Colonic mucosa (tissue), 4 donors: Measurements from ENCODE around the gene MBD2. TPM values are rescaled to one million over a fixed set of nuclear protein-coding genes. Genes with fewer than 3 reads are reported as not detected.
"Not testable (repeated sequence)": the region's sequence is repeated elsewhere in the genome, so short reads cannot be mapped to it uniquely, and the experiment has no call there.

Experiments used
- DNase-seq: peaks from one replicate; pipeline ENCODE4 v3.0.0-alpha.2; 2020
- H3K27ac ChIP-seq: fragments of 200-600 bp; one replicate; pipeline ENCODE4 v1.8.0; 2021
- H3K27me3 ChIP-seq: fragments of 200-600 bp; one replicate; pipeline ENCODE4 v1.8.0; 2021
- H3K36me3 ChIP-seq: fragments of 200-600 bp; one replicate; pipeline ENCODE4 v1.8.0; 2021
- H3K4me1 ChIP-seq: fragments of 200-600 bp; one replicate; pipeline ENCODE4 v1.8.0; 2021; ENCODE audit warnings: mild to moderate bottlenecking
- H3K4me3 ChIP-seq: fragments of 200-600 bp; one replicate; pipeline ENCODE4 v1.8.0; 2021
- H3K9ac ChIP-seq, 2 donors: one replicate each; pipeline ENCODE4 v1.7.0; 2013; ENCODE audit warnings: control low read depth in 2 of 2, low read depth in 2 of 2, low read length in 2 of 2
- H3K9me3 ChIP-seq: fragments of 200-600 bp; one replicate; pipeline ENCODE4 v1.8.0; 2021
- CTCF ChIP-seq: fragments of 200-600 bp; IDR thresholded peaks from one replicate; pipeline ENCODE4 v1.8.0; 2022; ENCODE audit warnings: antibody characterized with exemption, mild to moderate bottlenecking
- intact Hi-C: fragments of 100-400 bp; cut with DNase I; formaldehyde crosslinking; loops from one replicate; pipeline ENCODE4 v1.14.1; 2022
- total RNA-seq, 2 donors: library from RNA; stranded (reverse); fragmentation: NEBNext Ultra II Directional in 1 of 2; extraction: Animal tissue kit (Norgen Biotek cat#: 25700) in 1 of 2; gene quantifications; one replicate each; pipeline ENCODE4 v1.2.1, GENCODE V29; 2021
- donor health status: healthy.
- donor health status: DM: no; HTN: no; CAD: no.
- donor health status: DM: no; HTN: no; CAD: no.

Gene MBD2
- total RNA-seq, 2 donors from 2014 or later: 110 to 138 TPM

GRCh38 chr18:54223568-54224241, 764 bp downstream of the MBD2 start:
- H3K4me1 ChIP-seq: peaks cover 4% of the 10 kb centered on the region
- TF ChIP-seq CTCF: no peak
- DNase-seq: peak; percentile 87
- peak overlapping the region; percentile 54 for H3K4me3 ChIP-seq
- peak overlapping the region; percentile 53 to 76 for H3K9ac ChIP-seq
- H3K27ac ChIP-seq: peak overlapping the region; percentile 68
- H3K27me3 ChIP-seq: no peaks in the 10 kb centered on the region
- intact Hi-C loops: no loop called here
- H3K9me3 ChIP-seq: no peaks in the 10 kb centered on the region
- no peaks in the 10 kb centered on the region for H3K36me3 ChIP-seq

- intact Hi-C loops: no loop called here
- H3K36me3 ChIP-seq: no peaks in the 10 kb centered on the region
Observed at GRCh38 chr18:54222922-54223567, 1.4 kb downstream of the MBD2 start.

GRCh38 chr18:54220406-54220805, 4.1 kb downstream of the MBD2 start:
- Histone ChIP-seq H3K9ac (no peak overlapping the region), H3K4me3 (no peak overlapping the region), H3K27ac (no peak overlapping the region), H3K27me3 (no peaks in the 10 kb centered on the region), H3K4me1 (peaks cover 4% of the 10 kb centered on the region), H3K36me3 (no peaks in the 10 kb centered on the region), H3K9me3 (no peaks in the 10 kb centered on the region)
- no peak for TF ChIP-seq CTCF
- intact Hi-C loops: no loop called here
- no peak for DNase-seq

More at GRCh38 chr18:54222922-54223567, 1.4 kb downstream of the MBD2 start:
- H3K9me3 ChIP-seq: no peaks in the 10 kb centered on the region
- peak overlapping the region in 1 of 2 donors; percentile 76 for H3K9ac ChIP-seq
- H3K4me1 ChIP-seq: peaks cover 4% of the 10 kb centered on the region
- peak overlapping the region; percentile 54 for H3K4me3 ChIP-seq
- H3K27ac ChIP-seq: peak overlapping the region; percentile 68
- DNase-seq: peak; percentile 23
- H3K27me3 ChIP-seq: no peaks in the 10 kb centered on the region
- TF ChIP-seq CTCF: no peak

- H3K27me3 ChIP-seq, H3K27ac ChIP-seq, intact Hi-C loops, H3K9ac ChIP-seq, DNase-seq, H3K36me3 ChIP-seq, H3K9me3 ChIP-seq, H3K4me3 ChIP-seq, H3K4me1 ChIP-seq: not testable (repeated sequence)
Observed at GRCh38 chr18:54218803-54219202, 5.7 kb downstream of the MBD2 start.

GRCh38 chr18:54218299-54218698, 6.2 kb downstream of the MBD2 start:
- H3K9ac ChIP-seq: no peak overlapping the region
- no peaks in the 10 kb centered on the region for H3K27me3 ChIP-seq
- no peak overlapping the region for H3K4me3 ChIP-seq
- no peaks in the 10 kb centered on the region for H3K9me3 ChIP-seq
- peaks cover 3% of the 10 kb centered on the region for H3K4me1 ChIP-seq
- H3K27ac ChIP-seq: no peak overlapping the region
- TF ChIP-seq CTCF: no peak
- no peak for DNase-seq
- intact Hi-C loops: no loop called here
- H3K36me3 ChIP-seq: no peaks in the 10 kb centered on the region

- H3K27ac ChIP-seq: no peak overlapping the region
- intact Hi-C loops: no loop called here
- no peak overlapping the region for H3K9ac ChIP-seq
- H3K27me3 ChIP-seq: no peaks in the 10 kb centered on the region
- H3K9me3 ChIP-seq: no peaks in the 10 kb centered on the region
- no peak overlapping the region for H3K4me3 ChIP-seq
- no peak for DNase-seq
- no peaks in the 10 kb centered on the region for H3K4me1 ChIP-seq
- no peak for TF ChIP-seq CTCF
- H3K36me3 ChIP-seq: no peaks in the 10 kb centered on the region
Observed at GRCh38 chr18:54217624-54218023, 6.8 kb downstream of the MBD2 start.
